Memory B cell (primary cell): Measurements from ENCODE around the gene ADAMTSL2.

Experiments used
- ATAC-seq: fragments of 150-1000 bp; cut with Tn5 transposase; 2 replicates; pipeline ENCODE4 v1.10.0; 2021; ENCODE audit warnings: low read depth, mild to moderate bottlenecking, moderate library complexity
- DNase-seq, 2 donors: peaks; one replicate each; pipeline ENCODE4 v3.0.0; 2022; ENCODE audit warnings: low spot score in 2 of 2
- H3K27ac Mint-ChIP-seq: one replicate; pipeline ENCODE4 v1.8.0; 2022; ENCODE audit warnings: mild to moderate bottlenecking, moderate library complexity, mixed read lengths
- H3K27me3 Mint-ChIP-seq: one replicate; pipeline ENCODE4 v1.8.0; 2022; ENCODE audit warnings: mixed read lengths
- H3K36me3 Mint-ChIP-seq: one replicate; pipeline ENCODE4 v1.8.0; 2022; ENCODE audit warnings: mild to moderate bottlenecking, mixed read lengths
- H3K4me1 Mint-ChIP-seq: one replicate; pipeline ENCODE4 v1.8.0; 2022; ENCODE audit warnings: mixed read lengths
- H3K4me3 Mint-ChIP-seq: one replicate; pipeline ENCODE4 v1.8.0; 2022; ENCODE audit warnings: mild to moderate bottlenecking, moderate library complexity, mixed read lengths
- H3K9me3 Mint-ChIP-seq: one replicate; pipeline ENCODE4 v1.8.0; 2022; ENCODE audit warnings: mixed read lengths

Gene ADAMTSL2

GRCh38 chr9:133580419-133580738, 45.9 kb downstream of the ADAMTSL2 start:
- Mint-ChIP-seq H3K4me1 (peaks cover 16% of the 10 kb centered on the region), H3K9me3 (no peaks in the 10 kb centered on the region), H3K36me3 (no peaks in the 10 kb centered on the region), H3K27ac (no peak overlapping the region), H3K4me3 (no peak overlapping the region), H3K27me3 (peaks cover 42% of the 10 kb centered on the region)
- DNase-seq = no peak
- no peak for ATAC-seq

GRCh38 chr9:133581011-133581410, 46.5 kb downstream of the ADAMTSL2 start:
- ATAC-seq = no peak
- Mint-ChIP-seq H3K36me3 (no peaks in the 10 kb centered on the region), H3K4me1 (peaks cover 16% of the 10 kb centered on the region), H3K9me3 (no peaks in the 10 kb centered on the region), H3K4me3 (no peak overlapping the region), H3K27ac (no peak overlapping the region), H3K27me3 (peaks cover 38% of the 10 kb centered on the region)
- DNase-seq = no peak

GRCh38 chr9:133581513-133582343, 47.2 kb downstream of the ADAMTSL2 start:
- Mint-ChIP-seq H3K27me3 (peaks cover 33% of the 10 kb centered on the region), H3K9me3 (no peaks in the 10 kb centered on the region), H3K27ac (no peak overlapping the region), H3K4me1 (peaks cover 16% of the 10 kb centered on the region), H3K36me3 (no peaks in the 10 kb centered on the region), H3K4me3 (no peak overlapping the region)
- ATAC-seq (no peak), DNase-seq (no peak)

- Mint-ChIP-seq H3K36me3 (no peaks in the 10 kb centered on the region), H3K9me3 (no peaks in the 10 kb centered on the region), H3K27me3 (peaks cover 30% of the 10 kb centered on the region), H3K4me1 (peaks cover 13% of the 10 kb centered on the region), H3K4me3 (no peak overlapping the region), H3K27ac (no peak overlapping the region)
- ATAC-seq (no peak), DNase-seq (no peak)
Measured at GRCh38 chr9:133582501-133583045, 48.1 kb downstream of the ADAMTSL2 start.

GRCh38 chr9:133583111-133583510, 48.6 kb downstream of the ADAMTSL2 start:
- Mint-ChIP-seq H3K4me1 (peaks cover 13% of the 10 kb centered on the region), H3K27ac (no peak overlapping the region), H3K36me3 (no peaks in the 10 kb centered on the region), H3K27me3 (peaks cover 29% of the 10 kb centered on the region), H3K4me3 (no peak overlapping the region), H3K9me3 (no peaks in the 10 kb centered on the region)
- no peak for DNase-seq
- ATAC-seq = no peak

- DNase-seq (no peak), ATAC-seq (no peak)
- Mint-ChIP-seq H3K27me3 (peaks cover 26% of the 10 kb centered on the region), H3K36me3 (no peaks in the 10 kb centered on the region), H3K4me1 (peaks cover 10% of the 10 kb centered on the region), H3K4me3 (no peak overlapping the region), H3K9me3 (peaks cover 2% of the 10 kb centered on the region), H3K27ac (no peak overlapping the region)
Measured at GRCh38 chr9:133583586-133583985, 49.1 kb downstream of the ADAMTSL2 start.

- no peaks in the 10 kb centered on the region for H3K36me3 Mint-ChIP-seq
- DNase-seq (no peak), ATAC-seq (no peak)
- H3K27me3 Mint-ChIP-seq = peaks cover 24% of the 10 kb centered on the region
- no peak overlapping the region for H3K27ac Mint-ChIP-seq
- H3K4me3 Mint-ChIP-seq = no peak overlapping the region
- H3K9me3 Mint-ChIP-seq = peaks cover 2% of the 10 kb centered on the region
- peaks cover 10% of the 10 kb centered on the region for H3K4me1 Mint-ChIP-seq
Measured at GRCh38 chr9:133584167-133584558, 49.7 kb downstream of the ADAMTSL2 start.

- peaks cover 10% of the 10 kb centered on the region for H3K4me1 Mint-ChIP-seq
- ATAC-seq (peak; percentile 59), DNase-seq (no peak)
- H3K36me3 Mint-ChIP-seq = no peaks in the 10 kb centered on the region
- peaks cover 2% of the 10 kb centered on the region for H3K9me3 Mint-ChIP-seq
- peaks cover 22% of the 10 kb centered on the region for H3K27me3 Mint-ChIP-seq
- H3K27ac Mint-ChIP-seq = no peak overlapping the region
- no peak overlapping the region for H3K4me3 Mint-ChIP-seq
Measured at GRCh38 chr9:133584559-133585476, 50.3 kb downstream of the ADAMTSL2 start.

GRCh38 chr9:133585481-133586351, 51.2 kb downstream of the ADAMTSL2 start:
- no peak overlapping the region for H3K27ac Mint-ChIP-seq
- DNase-seq (no peak), ATAC-seq (peak; percentile 32)
- H3K4me1 Mint-ChIP-seq = peaks cover 6% of the 10 kb centered on the region
- H3K9me3 Mint-ChIP-seq = peaks cover 2% of the 10 kb centered on the region
- H3K4me3 Mint-ChIP-seq = no peak overlapping the region
- H3K27me3 Mint-ChIP-seq = peaks cover 20% of the 10 kb centered on the region
- H3K36me3 Mint-ChIP-seq = no peaks in the 10 kb centered on the region

GRCh38 chr9:133587051-133587450, 52.5 kb downstream of the ADAMTSL2 start:
- Mint-ChIP-seq H3K4me3 (no peak overlapping the region), H3K27ac (no peak overlapping the region)

GRCh38 chr9:133587466-133587865, 53.0 kb downstream of the ADAMTSL2 start:
- Mint-ChIP-seq H3K27me3 (peaks cover 16% of the 10 kb centered on the region), H3K36me3 (no peaks in the 10 kb centered on the region), H3K4me1 (peaks cover 6% of the 10 kb centered on the region), H3K9me3 (peaks cover 2% of the 10 kb centered on the region), H3K27ac (no peak overlapping the region), H3K4me3 (no peak overlapping the region)
- DNase-seq (no peak), ATAC-seq (no peak)

More at GRCh38 chr9:133587051-133587450, 52.5 kb downstream of the ADAMTSL2 start:
- no peak for ATAC-seq
- H3K36me3 Mint-ChIP-seq = no peaks in the 10 kb centered on the region
- H3K4me1 Mint-ChIP-seq = peaks cover 6% of the 10 kb centered on the region
- H3K27me3 Mint-ChIP-seq = peaks cover 17% of the 10 kb centered on the region
- DNase-seq = no peak
- H3K9me3 Mint-ChIP-seq = peaks cover 2% of the 10 kb centered on the region

- H3K27ac Mint-ChIP-seq = peak overlapping the region; percentile 48
- ATAC-seq = no peak
- H3K4me1 Mint-ChIP-seq = peaks cover 3% of the 10 kb centered on the region
- DNase-seq = no peak
- peaks cover 2% of the 10 kb centered on the region for H3K9me3 Mint-ChIP-seq
- no peaks in the 10 kb centered on the region for H3K36me3 Mint-ChIP-seq
- H3K27me3 Mint-ChIP-seq = peaks cover 19% of the 10 kb centered on the region
- no peak overlapping the region for H3K4me3 Mint-ChIP-seq
Measured at GRCh38 chr9:133589454-133590227, 55.1 kb downstream of the ADAMTSL2 start.
